Activated gamma-delta T cell (primary cell): ENCODE data around the gene PTPRN2.
"Not testable (repeated sequence)": the region's sequence is repeated elsewhere in the genome, so short reads cannot be mapped to it uniquely, and the experiment has no call there.

Experiments used
- DNase-seq: peaks from one replicate; lab custom pipeline; 2025; lab: John Stamatoyannopoulos, UW

Gene PTPRN2

DNA sequence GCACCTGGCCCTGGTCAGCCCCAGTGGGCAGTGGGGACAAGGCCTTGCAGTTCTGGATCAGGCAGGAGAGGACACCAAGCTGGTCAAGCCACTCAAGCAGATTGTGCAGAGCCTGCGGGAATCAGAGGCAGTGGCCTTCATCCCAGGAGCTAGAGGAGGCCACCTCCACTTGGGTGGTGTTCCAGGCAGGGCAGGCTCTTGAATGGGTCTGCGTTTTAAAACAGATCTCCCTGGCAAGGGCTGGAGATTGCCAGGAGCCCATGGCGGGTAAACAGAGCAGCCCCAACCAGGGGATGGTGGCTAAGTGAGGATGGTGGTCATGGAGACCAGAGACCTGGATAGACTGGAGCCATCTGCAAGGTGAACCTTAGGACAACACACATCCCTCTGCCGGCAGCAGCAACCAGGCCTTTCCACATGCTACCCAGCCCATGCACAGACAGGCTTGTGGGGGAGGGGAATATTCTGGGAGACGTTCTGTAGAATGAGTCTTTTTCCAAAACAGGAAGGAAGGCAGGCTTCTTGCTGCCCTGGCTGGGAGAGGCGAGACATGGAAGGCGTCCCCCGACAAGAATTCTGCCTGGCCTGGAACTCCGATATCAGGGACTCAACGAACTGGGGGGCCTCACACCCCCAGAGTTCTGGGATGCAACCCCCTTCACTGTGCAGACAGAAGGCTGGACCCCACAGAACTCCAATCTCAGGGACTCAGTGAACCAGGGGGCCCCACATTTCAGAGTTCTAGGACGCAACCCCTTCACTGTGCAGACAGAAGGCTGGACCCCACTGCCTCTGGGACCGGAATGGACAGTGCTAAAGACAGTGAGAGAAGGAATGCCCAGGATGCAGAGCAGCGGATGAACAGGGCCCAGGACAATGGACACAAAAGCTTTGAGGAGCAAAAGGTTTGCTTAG, 264.8 kb downstream of the PTPRN2 start:
- no peak for DNase-seq

DNA sequence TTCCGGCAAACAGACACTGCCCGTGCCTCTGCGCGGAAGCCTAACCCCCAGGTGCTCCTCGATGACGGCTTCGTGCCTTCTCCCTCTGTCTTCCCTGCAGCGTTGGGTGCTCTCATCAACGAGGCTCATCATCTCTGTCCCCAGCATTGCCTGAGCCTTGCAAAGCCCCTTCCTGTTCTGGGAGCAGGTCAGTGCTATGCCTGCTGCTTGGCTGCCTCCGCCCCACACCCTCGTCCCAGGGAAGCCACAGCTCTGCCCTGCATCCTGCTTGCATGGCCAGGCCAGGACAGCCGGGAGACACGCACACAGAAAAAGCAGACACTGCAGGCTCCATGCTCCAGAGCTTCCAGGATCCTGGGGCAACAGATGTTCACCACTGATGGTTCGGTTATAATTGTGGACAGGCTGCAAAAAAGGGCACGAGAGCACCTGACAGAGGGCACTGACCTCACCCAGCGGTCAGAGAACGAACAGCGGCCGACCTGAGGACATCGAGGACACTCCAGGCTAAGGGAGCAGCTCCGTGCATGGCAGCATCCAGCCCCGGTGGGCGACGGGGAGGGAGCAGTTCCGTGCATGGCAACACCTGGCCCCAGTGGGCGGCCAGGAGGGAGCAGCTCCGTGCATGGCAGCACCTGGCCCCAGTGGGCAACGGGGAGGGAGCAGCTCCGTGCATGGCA, 265.5 kb downstream of the PTPRN2 start:
- no peak for DNase-seq

DNA sequence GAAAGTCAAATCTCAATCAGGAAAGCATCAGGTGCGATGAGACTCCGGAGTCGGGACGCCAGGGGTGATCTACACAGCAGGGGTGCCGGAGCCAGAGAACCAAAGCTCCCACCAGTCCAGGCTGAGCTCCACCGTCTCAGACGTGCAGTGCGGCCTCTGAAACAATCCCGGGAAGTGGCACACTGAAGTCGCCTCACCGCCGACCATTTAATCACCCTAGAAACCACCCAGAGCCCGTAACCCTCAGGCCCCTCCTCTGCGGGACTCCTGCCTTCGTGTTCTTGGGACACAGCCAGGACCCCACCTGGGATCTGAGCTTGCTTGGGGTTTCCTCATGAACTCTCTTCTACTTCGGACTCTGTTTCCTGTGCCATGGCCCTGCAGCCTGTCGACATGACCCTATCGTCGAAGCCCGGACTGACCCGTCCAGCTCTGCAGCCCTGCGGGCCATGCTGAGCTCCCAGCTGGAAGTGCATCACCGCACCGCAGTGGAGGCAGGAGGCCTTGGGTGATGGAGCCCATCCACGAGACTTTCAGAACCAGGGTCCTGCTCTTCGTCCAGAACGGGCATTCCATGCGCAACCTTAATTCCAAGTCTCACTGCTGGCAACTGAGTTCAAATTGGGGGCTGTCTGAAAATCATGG, 266.4 kb downstream of the PTPRN2 start:
- no peak for DNase-seq

DNA sequence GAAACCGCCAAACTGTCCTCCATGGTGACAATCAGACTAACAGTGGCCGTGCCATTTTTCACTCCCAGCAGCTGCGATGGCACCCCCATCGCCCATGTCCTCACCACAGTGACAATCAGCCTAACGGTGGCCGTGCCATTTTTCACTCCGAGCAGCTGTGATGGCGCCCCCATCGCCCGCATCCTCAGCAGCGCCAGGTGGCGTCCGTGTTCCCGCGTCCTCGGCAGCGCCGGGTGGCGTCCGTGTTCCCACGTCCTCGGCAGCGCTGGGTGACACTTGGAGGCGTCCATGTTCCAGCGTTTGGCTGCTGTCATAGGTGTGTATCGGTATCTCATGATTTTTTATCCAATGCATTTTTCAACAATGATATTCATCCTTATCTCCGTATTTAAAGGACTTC, 267.3 kb downstream of the PTPRN2 start:
- DNase-seq = no peak

DNA sequence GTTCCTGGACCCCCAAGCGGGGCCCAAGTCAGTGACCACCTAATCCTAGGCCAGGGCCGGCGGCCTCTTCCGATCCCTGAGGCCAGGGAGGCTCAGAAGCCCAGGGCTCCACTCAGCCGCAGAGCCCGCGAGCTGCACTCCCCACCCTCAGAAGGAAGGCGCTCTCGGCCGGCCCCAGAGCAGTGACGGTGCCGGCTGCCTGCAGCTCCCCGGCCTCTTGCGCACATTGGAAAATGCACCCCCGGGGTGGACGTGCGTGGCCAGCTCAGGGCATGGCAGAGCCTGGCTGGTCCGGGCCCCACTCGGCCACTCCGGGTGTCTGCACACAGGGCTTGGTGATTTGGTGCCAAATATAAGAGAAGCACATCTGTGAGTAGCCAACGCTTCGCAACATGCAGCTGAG, 269.1 kb downstream of the PTPRN2 start:
- DNase-seq = no peak

DNA sequence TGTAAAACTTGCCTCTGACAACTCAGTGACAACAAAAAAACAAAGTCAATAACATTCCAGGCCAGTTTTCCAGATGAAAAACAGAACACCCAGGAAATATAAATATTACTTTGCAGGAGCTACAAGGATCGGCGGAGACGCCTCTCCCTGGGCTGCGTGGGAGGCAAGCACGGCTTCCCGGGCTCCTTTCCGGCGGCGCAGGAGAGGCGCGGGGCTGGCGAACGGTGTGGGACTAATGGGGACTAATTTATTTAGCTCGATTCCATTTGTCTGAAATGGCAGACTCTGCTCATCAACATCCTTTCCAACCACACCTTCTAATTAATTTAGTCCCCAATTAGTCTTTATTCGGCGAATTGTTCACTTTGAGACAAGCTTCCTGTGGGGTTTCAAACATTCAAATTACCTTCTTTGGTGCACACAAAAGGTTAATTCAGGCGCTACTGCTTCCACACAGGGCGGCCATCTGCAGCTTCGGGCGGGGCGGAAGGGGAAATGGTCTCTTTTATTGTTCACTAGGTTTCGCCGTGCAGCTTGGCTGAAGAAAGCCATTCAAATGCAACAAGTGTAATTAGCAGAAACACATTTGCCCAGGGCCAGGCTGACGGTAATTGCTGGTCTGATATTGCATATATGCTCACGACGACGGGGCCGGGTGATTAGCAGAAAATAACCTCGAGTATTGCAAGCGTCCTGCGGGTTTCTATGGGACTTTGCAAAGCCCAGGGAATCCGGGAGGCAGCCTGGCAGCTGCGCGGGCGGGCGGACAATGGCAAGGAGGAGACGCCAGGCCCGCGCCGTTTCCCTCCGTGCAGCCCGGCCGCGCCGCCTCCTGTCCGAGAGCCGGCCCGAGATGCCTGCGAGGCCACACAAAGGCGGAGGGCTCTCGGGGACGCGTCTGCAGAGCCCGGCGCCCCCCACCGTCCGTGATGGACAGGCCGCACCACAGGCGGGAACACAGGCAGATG, 270.1 kb downstream of the PTPRN2 start:
- no peak for DNase-seq

DNA sequence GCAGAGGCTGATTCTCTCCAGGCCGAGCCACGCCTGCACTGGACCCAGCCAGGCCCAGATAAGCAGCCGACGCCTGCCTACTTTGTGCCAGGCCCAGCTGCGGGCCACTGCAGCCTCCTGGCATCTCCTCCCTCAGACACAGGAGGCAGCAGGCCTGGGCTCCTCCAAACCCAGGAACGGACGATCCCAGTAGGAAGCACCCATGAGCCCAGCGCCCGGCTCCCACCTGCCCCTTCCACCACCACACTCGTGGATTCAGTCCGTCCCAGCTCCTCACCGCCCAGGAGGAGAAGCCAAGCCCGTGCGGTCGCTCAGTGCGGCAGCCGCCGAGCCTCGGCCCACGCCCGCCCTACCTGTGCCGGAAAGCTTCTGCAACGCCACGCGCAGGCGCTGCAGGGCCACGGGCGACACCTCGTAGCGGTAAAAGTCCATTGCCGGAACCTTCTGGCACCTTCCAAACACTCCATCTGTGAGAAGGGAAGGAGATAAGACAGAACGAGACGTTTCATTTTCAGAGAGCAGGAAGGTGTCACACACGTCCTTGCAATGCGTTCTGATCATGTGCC, 271.1 kb downstream of the PTPRN2 start:
- no peak for DNase-seq

DNA sequence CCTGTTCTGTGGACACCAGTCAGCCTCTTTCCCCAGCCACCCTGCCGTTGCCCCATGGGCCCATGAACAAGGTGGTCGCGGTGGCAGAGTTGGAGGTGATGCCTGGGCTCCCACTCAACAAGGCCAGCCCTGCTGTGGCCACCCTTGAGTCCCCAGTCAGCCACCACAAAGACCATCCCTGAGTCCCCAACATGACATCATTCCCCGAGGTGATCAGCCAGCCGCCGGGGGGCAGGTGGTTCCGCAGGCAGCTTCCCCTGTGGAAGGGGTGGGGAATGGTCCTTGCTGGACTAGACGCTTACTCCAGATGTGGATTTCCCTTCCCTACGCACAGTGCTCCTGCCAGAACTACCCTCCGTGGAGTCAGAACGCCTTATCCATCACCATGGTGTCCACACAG, 271.7 kb downstream of the PTPRN2 start:
- DNase-seq = no peak

DNA sequence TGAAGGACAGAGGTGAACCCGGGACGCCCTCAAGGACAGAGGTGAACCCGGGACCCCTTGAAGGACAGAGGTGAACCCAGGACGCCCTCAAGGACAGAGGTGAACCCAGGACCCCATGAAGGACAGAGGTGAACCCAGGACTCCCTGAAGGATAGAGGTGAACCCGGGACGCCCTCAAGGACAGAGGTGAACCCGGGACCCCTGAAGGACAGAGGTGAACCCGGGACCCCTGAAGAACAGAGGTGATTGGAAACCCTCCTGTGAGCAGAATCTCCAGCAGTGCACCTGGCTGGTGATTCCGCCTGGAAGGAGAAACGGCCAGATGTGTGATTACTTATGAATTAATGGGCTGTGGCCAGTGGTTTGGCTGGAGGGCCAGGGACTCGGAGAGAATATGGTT, 272.3 kb downstream of the PTPRN2 start:
- no peak for DNase-seq

DNA sequence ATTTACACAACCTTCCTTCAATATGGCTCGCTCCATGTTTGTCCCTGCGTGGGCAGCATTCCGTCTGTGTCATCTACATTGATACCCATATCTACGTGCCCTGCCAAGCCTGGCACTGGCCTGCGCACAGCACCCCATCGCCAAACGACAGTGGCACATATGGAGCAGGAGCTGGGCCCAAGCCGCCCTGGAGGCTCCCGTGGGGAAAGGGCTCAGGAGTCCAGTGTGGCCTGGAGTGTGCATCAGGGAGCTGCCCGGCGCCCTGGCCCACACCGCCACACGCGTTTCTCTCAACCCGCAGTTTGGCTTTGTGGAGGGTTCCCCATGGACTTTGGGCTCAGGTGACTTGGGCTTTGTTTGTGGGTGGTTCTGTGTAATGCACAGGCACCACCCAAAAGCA, 273.2 kb downstream of the PTPRN2 start:
- DNase-seq = no peak

DNA sequence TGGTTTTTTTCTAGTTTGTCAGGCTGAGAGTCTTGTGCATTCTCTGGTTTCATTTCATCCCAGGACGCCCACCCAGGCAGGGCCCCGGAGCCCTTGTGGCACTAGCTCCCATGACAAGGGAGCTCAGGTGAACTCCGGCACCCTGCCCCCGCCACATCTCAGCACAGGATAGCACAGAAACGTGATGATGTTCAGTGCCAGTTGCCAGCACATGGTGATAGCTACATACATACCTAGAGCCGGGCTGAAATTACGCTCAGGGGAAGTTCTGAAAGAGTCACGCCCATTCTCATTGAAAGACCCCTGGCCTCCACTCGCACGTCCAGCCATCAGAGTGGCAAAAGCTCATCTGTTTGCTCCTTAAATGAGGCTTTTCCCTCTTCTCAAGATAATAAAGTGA, 273.7 kb downstream of the PTPRN2 start:
- DNase-seq = no peak

DNA sequence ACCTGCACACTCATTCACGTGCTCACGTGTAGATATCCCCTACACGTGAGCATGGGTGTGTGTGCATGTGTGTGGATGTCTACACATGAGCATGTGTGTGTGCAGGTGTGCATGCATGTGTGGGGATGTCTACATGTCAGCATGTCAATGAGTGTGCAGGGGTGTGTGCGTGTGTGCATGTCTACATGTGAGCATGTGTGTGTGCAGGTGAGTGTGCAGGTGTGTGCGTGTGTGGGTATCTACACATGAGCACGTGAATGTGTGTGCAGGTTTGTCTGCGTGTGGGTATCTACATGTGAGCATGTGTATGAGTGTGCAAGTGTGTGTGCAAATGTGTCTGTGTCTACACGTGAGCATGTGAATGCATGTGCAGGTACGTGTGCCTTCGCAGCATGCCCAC, 274.8 kb downstream of the PTPRN2 start:
- no peak for DNase-seq

DNA sequence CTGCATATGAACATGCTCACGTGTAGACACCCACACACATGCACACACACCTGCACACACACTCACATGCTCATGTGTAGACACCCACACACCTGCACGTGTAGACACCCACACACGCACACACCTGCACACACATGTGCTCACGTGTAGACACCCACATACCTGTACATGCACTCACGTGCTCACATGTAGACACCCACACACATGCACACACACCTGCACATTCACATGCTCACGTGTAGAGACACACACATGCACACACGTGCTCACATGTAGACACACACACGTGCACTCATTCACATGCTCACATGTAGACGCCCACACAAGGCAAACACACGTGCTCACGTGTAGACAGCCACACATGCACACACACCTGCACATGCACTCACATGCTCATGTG, 275.8 kb downstream of the PTPRN2 start:
- DNase-seq = no peak

DNA sequence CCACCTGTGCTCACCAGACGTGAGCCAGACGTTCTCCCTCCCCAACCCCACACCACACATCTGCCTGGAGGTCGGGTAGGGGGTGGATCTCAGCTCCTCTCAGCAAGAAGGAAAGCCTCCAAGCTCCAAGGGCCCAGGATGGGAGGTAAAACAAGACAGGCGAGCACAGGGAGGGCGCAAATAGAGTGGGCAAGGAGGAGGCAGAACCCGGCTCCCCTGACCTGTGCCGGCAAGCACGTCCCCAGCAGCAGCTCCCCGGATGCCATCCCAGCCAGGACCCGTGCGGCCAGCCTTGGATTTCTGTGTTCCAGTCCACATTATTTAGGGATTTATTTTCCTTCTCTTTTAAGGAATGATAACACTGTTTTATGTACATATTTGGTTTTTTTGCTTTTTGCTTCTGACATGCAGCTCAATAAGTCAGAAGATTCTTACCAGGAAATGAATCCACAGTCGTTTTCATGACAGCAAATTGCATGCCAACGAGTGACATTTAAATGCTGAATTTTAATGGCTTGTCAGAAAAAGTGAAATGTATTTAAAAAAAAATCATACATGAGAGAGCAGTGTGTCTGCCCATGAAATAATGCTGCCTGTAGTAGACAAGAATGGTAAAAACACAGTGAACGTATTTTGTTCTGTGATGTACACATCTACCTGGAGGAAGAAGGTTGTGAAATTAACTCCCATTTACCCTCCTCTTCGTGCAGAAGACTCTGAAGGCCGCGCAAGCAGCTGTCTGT, 276.5 kb downstream of the PTPRN2 start:
- no peak for DNase-seq

DNA sequence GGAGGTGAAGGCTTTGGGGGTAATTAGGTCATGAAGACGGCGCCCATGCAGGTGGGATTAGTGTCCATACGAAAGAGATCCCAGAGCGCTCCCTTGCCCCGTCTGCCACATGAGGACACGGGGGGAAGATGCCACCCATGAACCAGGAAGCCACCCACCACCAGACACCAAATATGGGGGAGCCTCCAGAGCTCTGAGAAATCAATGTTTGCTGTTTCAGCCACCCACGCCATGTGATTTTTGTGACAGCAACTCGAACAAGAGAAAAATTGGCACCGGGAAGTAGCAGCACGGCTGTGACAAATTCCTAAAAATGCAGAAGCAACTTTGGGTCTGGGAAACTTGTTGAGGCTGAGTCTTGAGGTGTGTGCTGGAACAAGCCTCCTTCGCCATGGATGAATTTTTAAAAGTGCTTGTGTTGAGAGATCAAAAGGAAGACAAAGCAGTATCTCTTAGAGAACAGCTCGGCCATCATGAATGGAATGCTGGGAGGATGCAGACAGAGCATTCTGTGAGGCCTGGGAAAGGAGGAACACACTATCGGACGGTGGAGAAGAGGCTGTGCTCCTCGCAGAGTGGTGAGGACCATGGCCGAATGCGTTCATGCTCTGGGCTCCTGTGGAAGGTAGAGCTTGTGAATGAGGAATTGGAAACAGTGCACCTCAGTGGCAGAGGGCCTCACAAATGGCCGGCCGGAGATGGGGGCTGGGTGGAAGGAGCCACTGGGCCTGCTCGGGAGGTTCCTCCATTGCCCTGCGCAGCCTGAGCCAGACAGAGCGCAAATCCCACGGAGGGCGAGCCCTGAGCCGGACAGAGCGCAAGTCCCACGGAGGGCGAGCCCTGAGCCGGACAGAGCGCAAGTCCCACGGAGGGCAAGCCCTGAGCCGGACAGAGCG, 277.5 kb downstream of the PTPRN2 start:
- DNase-seq = no peak

DNA sequence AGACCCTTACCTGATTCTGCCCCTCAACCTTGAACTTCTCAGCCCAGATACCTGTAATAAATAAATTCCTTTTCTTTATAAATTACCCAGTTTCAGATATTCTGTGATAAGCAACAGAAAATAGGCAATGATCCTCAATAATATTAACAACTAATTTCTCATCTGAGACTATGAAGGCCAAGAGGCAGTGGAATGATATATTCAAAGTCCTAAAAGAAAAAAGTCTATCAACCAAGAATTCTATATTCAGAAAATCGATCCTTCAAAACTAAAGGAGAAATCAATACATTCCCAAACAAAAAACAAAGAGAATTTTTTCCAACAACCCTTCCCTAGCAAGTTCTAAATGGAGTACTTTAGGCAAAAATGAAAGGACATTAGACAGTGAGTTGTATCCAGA, 279.6 kb downstream of the PTPRN2 start:
- no peak for DNase-seq

DNA sequence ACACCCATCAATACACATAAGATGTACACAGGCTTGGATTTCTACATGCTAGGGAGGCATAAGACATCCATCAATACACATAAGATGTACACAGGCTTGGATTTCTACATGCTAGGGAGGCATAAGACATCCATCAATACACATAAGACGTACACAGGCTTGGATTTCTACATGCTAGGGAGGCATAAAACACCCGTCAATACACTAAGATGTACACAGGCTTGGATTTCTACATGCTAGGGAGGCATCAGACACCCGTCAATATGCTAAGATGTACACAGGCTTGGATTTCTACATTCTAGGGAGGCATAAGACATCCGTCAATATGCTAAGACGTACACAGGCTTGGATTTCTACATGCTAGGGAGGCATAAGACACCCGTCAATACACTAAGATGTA, 283.6 kb downstream of the PTPRN2 start:
- not testable (repeated sequence) for DNase-seq

DNA sequence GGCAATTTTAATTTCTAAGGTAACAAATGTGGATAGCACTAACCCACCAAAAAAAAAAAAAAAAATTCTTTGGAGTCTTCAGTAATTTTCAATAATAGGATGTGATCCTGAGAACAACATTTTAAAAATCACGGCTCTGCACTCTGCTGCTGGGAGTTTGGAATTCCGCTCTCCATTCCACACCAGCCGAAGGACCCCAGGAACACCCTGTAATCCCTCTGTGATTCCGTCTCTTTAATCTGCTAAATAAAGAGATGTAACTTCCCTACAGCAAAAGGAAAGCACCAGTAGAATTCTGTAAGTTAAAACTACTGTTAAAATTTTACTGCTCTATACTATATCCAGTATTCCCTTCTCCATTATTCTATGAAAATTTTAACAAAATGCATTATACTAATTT, 284.5 kb downstream of the PTPRN2 start:
- no peak for DNase-seq

DNA sequence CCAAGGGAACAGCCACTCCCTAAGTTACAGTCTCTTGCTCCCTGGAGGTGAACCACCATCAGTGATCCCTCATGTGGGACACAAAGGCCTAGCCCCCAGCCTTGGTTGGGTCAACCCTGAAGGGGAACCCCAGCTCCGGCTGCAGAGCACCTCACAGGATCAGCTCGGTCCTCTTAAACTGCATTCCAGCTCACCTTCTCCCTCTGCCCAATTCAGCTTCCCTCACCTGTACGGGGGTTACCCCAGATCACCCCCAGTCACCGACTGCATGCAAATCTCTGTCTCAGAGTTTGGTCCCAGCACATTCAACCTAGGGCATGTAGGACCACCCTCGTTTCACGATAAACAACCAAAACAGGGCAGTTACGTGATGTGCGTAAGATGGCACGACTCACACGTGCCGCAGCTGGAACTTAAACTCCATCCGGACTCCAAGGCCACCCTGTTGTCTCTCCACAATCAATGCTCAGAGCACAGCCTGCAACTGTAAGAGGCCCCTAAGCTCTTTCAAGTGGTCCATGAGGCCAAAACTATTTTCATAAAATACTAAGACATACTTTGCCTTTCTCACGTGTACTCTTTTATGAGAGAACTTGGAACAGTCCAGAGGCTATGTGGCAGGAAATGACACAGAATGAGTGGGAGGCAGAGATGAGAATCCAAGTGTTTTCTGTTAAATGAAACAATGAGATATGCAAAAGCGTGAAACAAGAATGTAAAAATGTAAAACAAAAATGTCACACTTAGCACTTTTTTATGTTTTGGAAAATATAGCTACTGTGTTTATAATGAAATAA, 285.2 kb downstream of the PTPRN2 start:
- no peak for DNase-seq
